Loucy (cell line): ENCODE data around the gene PLCL2.

Experiments used
- CTCF ChIP-seq: fragments of 200-600 bp; sonication (generic); conservative IDR thresholded peaks from 2 replicates; pipeline ENCODE4 v1.5.1; 2014; ENCODE audit warnings: mild to moderate bottlenecking, antibody characterized with exemption, low read length
- EZH2phosphoT487 ChIP-seq: fragments of 200-600 bp; IDR thresholded peaks from 2 replicates; pipeline ENCODE4 v1.6.1; 2018; ENCODE audit warnings: antibody characterized with exemption, mild to moderate bottlenecking, moderate library complexity, borderline replicate concordance

DNA sequence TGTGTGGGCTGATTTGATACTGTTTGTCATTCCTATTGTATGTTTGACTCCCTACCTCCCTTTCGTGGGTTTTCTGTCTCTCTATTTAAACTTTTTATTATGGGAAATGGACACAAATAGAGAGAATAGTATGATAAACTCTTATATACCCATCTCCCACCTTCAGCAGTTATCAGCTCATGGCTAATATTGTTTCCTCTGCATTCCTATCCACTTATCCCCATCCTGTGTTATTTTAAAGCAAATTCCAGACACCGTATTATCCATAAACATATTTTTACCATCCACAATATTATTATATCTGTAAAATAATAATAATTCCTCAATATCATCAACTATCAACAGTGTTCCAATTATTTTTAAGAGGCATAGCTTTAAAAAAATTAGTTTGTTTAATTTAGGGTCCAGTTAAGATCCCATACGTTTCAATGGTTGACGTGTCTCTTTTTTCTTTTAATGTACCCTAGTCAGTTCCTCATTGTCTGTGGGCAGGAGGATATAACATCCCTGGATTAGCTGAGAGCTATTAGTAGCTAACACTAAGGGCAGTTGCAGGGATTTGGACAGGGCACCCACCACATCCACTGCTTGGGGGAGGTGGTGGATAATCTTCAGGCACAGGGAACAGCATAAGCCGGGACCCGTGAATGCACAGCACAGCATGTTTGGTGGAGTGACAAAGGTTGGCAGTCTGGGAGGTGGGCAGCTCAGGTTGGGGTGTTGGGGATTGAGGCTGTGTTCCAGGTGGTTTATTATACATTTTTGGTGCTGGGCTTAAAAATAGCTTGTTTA is 23.5 kb downstream of the PLCL2 start:
- TF ChIP-seq CTCF: no peak
- TF ChIP-seq EZH2phosphoT487: no peak
